Suppressor macrophage treated with lipopolysaccharide for 4 hours (primary cell): Measurements from ENCODE around the gene THADA.

Experiments
- DNase-seq: peaks from one replicate; pipeline ENCODE4 v3.0.0-alpha.2; 2020

THADA gene

DNA sequence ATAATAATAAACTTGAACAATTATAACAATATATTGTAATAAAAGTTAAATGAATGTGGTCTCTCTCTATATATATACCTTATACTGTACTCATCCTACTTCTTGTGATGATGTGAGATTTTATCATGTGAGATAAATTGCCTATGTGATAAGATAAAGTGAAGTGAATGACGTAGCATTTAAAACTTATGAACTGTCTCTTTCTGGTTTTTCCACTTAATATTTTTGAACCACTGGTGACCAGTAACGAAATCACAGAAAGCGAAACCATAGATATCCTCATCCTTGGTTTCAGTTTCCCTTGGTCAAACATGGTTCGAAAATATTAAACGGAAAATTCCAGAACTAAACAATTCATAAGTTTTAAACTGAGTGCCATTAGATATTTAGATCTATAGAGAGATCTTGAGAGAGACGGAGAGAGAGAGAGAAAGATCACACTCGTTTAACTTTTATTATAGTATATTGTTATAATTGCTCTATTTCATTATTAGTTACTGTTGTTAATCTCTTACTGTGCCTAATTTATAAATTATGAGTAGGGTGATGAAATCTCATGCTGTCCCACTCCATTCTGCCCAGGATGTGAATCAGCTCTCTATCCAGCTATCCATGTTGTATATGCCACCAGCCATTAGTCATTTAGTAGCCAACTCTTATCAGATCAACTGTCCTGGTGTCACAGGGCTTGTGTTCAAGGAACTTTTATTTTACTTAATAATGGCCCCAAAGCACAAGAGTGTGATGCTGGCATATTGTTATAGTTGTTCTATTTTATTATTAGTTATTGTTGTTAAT, 156.8 kb downstream of the THADA start:
- DNase-seq, result peak; percentile 66

DNA sequence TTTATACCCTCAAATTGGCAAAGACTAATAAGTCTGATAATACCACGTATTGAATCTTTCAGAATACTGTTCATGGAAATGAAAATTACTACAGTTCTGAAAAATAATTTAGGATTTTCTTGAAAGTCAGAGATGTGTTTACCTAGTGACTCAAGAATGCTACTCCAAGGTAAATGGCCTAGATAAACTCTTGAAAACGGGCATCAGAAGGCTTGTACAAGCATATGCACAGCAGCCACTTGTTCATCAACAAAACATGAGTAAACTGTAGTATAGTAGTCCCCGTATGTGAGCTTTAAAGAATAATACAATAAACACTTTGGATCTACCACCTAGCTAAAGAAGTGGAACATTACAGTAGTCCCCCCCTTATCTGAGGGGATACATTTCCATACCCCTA, 157.5 kb downstream of the THADA start:
- no peak for DNase-seq

- DNase-seq, result no peak
Observed at GRCh38 chr2:43437363-43437762, 158.5 kb downstream of the THADA start.

- DNase-seq, result no peak
Observed at GRCh38 chr2:43436431-43436830, 159.4 kb downstream of the THADA start.

DNA sequence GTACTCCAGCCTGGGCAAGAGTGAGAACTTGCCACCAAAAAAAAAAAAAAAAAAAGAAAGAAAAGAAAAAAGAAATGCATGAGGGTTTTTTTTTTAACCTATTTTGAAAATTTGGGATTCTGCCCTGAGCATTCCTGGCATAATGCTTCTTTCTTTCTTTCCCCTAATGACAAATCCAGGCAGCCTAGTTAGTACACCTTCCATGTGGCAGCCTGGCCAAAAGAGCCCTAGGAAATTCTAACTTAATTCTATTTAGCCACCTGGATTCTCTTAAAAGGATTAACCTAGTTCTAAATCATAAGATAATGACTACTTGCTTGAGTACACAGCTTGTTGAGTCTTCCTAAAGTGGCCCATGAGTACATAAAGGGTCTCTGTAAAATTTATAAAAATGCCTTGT, 160.1 kb downstream of the THADA start:
- no peak for DNase-seq

DNA sequence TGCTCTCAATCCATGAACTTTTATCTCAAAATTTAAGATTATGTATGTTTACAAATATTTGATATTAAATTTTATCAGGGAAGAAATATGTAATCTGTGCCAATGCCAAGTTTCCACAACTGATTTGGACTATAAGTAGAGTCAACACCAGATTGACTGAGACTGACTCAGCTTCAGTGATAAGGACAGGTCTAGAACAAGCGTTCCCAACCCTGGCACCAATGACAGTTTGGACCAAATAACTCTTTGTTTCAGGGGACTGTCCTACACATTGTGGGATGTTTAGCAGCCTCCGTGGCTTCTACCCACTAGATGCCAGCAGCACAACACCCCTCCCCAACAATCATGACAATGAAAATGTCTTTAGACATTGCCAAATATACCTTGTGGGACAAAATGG, 165.3 kb downstream of the THADA start:
- DNase-seq, result no peak

- DNase-seq, result no peak
Observed at GRCh38 chr2:43429369-43429768, 166.5 kb downstream of the THADA start.

GRCh38 chr2:43427032-43427424, 168.8 kb downstream of the THADA start:
- DNase-seq, result no peak

DNA sequence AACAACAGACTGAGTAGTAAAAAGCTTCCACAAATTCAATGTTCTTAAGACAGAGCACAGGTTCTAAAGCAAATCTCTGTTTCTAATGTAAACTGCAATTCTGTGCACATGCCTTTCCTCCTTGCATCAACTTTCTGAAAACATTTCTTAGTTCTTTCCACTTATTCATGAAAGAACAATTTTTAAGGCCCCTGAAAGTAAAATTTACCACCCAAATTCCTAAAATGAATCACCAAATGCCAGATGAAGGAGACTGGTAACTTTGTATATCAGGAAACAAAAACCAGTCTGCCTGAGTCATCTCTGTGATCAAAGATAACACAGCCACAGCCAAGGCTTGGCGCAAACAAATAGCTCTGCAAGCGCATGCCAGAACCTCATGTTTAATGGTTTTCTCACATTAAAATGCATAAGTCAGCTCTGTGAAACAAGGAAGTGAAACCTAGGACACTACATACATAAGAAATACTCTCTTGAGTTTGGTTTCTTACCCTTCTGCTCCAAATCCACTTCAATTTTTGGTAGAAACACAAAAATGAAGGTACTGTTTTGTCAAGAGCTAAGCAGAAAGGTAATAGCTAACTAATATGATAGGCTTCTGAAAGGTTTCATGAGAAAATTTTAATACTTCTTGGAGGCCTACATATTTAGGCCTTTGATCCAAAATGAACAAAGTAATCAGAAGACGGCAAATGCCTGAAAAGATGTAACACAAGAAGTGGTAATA, 169.4 kb downstream of the THADA start:
- peak; percentile 94 for DNase-seq

DNA sequence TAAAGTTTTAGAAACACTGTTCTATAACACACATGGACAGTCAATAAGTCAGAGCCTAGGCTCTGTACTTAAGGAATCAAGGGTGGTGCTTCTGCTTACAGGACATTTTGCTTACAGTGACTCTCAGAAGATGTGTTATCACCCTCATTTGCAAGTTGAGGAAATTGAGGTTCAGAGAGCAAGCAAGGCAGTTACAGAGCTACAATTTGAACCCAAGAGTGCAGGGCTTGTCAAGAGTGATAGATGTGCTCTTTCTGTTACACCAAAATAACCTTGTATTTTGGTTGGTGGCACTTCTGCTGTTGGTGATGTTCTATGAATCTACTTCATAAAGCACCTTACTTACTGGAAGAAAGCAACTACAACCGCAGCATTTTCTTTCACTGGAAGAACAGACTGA, 170.2 kb downstream of the THADA start:
- no peak for DNase-seq

DNA sequence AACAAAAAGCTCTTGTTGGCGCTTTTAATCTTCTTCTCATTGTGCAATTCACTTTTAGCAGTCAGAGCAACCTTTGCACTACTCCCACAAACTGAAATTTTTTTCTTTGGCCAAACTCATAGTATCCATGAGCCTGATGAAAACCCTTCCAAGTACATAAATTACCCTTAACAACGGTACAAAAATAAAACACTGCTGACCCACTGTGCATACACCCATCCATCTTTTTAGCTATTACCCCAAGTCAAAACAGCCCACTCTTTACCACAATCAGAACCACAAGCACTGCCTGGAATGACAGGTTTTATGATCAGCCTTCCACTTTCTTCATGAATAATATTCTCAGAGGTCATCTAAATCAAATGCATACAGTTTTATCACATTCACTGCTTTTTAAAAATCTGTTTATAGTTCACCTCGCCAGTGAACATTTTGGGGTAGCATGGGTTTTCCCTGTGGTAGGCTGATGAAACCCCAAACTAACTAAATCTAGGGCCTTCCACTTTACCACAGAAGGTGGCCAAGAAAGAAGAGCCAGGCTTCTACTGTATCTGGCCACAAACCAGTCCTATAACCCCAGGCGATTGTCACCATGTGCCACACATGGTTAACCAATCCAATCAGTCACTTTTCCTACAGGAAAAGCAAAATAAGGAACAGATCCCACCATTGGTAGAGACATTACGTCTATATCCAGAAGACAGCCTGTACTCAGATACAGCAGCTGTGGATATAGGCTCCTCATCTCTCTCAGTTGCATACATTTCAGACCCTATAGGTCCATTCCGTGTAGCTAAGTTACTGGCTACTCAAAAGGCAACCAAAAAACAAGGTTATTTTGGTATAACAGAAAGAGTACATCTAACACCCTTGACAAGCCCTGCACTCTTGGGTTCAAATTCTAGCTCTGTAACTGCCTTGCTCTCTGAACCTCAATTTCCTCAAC, 171.3 kb downstream of the THADA start:
- DNase-seq, result no peak

DNA sequence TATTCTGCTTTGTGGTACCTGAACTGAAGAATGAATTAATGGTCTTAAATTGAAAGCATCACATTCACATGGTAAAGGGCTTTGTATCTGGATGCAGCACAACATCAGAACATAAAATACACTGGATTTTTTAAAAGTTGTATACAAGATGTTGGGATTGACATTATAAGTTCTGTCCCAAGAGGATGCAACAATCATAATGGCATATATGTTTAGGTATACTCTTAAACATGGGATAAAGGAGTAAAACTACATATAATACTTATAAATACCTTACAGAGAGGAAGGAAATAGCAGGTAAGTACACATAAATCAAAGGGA, 171.9 kb downstream of the THADA start:
- no peak for DNase-seq

DNA sequence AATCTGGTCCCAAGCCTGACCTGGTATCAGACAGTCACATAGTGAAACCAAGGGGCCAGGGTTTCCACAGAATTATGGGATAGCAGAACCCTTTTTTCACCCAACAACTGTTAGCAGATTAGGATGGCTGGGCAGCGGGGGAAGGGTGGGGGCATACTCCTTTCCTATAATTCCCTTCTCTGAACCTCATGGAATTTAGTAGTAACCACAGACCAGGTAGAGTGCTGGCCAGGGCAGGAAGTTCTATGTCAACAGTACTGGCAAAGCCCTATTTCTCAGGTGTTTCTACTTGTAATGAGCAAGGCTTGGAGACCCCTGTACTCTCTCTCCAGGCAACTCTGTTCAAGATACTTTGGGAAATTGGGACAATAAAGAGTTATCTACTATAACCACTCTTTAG, 174.6 kb downstream of the THADA start:
- no peak for DNase-seq

DNA sequence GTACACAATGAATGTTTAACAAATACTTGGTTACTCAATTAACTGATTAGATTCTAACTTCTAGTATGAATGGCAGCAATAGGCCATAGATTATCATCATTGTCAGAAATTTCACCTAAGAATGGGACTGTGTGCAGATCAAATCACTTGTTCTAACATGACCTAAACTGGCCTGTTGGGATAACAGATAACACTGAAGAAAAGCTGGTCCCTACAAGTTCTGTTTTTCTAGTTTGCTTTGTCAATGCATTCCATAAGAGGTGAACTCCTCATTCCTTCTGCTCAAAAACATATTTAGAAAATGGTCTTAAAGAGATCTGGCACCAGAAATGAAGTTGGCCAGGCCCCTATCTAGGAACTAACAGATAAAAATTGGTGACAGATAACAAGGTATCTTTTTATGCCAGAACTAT, 175.4 kb downstream of the THADA start:
- no peak for DNase-seq

- peak; percentile 87 for DNase-seq
Observed at GRCh38 chr2:43419876-43420275, 176.0 kb downstream of the THADA start.

DNA sequence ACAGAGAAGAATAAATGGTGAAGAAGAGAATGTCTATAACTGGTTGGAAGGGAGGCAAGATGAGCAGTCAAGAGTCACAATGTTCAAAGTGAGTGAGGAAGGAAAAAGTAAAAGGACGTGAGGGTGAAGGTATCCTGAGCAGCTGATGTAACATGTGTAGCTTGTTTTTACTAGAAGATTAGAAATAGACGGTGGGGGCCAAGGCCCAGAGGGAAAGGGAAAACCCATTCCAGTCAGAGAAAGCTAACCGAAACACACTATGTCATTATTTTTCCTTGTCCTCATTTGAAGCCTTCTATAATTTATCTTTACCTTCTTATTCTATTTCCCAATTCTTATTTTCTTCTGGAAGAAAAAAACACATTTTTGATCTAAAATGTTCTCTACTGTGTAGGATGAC, 176.6 kb downstream of the THADA start:
- DNase-seq, result no peak

DNA sequence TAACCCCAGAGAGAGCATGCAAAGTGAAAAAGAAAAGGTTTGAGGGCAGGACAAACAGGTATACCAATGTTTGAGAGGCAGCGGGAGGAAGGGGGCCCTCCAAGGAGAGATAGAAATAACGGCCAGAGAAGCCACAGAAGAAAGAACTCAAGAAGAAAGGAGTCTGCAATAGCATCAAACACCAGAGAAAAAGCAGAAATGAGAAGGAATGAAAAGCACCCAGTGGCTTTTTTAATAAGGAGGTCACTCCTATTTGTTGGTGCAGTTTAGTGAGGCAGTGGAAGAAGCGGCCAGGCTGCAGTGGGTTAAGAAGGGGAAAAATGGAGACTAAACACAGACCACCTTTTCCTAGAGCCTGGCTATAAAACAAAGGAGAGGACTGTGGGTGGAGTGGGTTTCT, 177.2 kb downstream of the THADA start:
- DNase-seq, result no peak

GRCh38 chr2:43417300-43417699, 178.5 kb downstream of the THADA start:
- DNase-seq, result peak; percentile 59

GRCh38 chr2:43415592-43415991, 180.2 kb downstream of the THADA start:
- DNase-seq, result no peak

DNA sequence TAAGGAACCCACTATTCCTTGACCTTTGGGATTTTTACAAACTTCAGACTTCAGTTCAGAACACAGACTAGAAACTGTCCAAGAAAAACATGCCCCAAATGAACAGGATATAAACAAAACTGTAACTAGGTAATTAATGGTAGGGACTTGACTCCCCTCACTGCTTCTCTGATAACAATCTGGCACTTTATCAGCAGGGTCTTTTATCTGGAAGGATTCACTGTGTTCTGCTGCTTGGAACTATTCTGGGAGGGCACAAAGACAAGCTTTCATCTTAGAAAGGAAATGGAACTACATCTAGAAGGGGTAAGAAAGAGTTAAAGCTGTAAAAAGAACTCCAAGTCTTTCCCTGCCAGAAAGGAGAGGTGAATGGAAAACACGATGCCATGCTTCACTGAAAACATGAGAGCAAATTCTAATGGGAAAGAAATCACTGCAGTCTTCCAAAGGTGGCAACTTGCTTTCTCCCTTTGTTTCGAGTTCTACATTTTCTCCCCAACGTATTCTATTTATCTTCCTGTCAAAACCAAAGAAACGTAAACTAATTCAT, 181.2 kb downstream of the THADA start:
- no peak for DNase-seq

DNA sequence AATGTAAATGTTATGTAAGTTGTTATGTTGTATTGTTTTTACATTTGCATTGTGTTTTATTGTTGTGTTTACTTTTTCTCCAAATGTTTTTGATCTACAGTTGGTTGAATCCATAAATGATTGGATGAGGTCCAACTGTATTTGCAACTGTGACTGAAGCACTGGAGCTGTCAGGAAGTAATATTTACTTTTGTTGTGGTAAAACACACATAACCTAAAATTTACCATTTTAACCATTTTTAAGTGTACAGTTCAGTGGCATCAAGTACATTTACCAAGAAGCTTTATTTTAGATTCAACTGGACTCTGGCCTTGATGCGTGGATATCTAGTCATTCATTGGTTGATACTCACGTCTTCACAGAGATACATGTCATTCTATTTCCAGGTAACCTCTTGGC, 181.8 kb downstream of the THADA start:
- no peak for DNase-seq

DNA sequence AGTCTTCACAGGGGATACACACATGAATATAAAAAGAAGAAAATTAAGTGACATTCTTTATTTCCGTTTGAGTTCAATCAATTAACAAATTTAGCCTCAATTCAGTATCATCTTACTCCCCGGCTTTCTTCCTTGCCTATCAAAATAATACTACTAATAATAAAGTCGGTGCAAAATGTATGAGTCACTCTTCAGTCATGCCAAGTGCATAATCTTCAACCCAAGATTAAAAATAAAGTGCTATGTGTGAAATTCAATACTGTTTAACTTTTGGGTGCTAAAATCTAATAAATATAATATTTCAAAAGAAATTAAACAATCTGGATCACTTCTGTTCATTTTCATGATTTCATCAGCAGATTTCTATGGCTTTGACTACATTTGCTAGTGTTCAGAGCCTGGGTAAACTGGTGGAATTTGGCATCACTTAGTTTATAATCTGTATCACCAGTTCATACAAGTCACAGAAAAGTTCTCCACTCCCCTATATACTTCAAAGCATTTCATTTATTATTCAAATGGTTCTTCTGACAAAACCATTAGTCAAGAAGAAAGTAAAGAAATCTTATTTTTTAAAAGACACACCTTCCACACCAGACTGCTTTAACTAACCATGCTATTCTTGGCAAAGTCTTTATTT, 183.6 kb downstream of the THADA start:
- DNase-seq, result no peak
